ENCODE data around the gene IL18BP.

Gene IL18BP

DNA sequence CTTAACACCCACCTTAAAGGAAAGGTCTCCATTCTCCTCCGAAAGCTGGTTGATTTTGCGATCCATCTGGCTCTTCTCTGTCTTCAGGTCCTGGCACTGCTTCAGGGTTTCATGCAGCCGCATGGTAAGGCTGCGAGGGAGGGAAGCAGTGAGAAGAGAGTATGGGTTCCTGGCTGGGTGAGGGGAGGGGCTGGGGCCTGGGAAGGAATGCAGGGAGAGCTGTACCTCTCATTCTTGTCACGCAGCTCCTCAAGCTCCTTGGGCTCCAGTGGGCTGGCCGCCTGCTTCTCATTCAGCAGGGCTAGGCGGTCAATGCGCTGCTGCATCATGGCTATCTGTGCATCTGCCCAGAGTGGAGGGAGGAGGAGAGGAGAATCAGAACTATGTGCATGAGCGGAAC lies 19.5 kb downstream of the IL18BP start:
- TF ChIP-seq, protein P1, sequence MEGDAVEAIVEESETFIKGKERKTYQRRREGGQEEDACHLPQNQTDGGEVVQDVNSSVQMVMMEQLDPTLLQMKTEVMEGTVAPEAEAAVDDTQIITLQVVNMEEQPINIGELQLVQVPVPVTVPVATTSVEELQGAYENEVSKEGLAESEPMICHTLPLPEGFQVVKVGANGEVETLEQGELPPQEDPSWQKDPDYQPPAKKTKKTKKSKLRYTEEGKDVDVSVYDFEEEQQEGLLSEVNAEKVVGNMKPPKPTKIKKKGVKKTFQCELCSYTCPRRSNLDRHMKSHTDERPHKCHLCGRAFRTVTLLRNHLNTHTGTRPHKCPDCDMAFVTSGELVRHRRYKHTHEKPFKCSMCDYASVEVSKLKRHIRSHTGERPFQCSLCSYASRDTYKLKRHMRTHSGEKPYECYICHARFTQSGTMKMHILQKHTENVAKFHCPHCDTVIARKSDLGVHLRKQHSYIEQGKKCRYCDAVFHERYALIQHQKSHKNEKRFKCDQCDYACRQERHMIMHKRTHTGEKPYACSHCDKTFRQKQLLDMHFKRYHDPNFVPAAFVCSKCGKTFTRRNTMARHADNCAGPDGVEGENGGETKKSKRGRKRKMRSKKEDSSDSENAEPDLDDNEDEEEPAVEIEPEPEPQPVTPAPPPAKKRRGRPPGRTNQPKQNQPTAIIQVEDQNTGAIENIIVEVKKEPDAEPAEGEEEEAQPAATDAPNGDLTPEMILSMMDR (IDR thresholded peaks at IDR 0.05; ENCODE audit: insufficient read depth, low read depth, low read length, missing control alignments), result no peak
- H3K4me3 ChIP-seq (ENCODE audit: low read length), result no peak overlapping the region
- DNase-seq (ENCODE audit: low read depth), result no peak

DNA sequence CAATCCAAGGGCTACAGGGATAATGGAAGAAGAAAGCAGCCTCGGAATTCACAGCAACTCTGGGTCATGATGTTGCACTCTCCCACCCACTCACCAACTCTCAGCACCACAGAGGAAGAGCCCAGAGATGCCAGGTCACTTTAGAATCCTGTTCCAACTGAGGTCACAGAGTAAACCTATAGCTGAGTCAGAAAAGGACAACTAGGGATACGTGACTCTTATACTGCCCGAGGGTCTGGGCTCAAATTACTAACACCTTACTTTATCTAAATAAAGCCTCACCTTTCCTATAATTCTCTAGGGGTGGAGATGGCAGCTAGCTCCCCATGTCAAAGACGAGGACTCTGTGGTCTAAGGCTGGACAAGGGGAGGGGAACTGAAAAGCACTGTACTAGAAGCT lies 24.6 kb downstream of the IL18BP start:
- peak; percentile 34 for DNase-seq (ENCODE audit: low read depth)
- TF ChIP-seq, protein P1 (IDR thresholded peaks at IDR 0.05; ENCODE audit: insufficient read depth, low read depth, low read length, missing control alignments), result no peak
- H3K4me3 ChIP-seq (ENCODE audit: low read length), result no peak overlapping the region

DNA sequence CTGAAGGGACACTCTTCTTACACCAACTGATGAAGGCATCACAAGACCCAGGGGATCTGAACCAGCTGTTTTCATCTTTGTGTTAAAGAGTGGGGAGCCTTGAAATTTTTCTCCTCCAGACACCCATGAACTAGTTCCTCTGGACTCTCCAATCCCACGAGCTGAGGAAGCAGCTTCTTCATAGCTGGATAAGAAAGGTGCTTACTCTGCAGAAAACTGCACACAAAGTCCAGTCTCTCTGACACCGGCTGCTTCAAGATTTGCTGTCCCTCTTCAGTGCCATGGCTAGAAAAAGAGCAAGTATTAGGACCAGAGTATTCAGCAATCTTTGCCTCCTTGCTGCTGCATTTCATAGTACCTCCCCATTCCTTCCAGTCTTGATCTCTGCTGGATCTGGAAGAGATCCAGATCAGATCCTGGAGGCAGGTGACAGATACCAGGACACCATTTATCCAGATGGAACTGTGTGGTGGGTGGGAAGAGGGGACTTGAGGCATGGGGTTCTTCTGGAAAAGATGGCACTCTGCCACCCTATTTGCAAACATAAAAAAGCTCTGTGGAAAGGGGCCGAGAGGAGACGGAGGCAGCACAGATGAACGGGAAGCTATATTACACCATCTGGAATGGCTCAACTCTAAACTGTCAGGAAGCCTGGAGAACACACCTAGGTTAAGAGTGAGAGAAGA lies 25.5 kb downstream of the IL18BP start:
- no peak overlapping the region for H3K4me3 ChIP-seq (ENCODE audit: low read length)
- TF ChIP-seq, protein P1 (IDR thresholded peaks at IDR 0.05; ENCODE audit: insufficient read depth, low read depth, low read length, missing control alignments), result no peak
- DNase-seq (ENCODE audit: low read depth), result no peak

DNA sequence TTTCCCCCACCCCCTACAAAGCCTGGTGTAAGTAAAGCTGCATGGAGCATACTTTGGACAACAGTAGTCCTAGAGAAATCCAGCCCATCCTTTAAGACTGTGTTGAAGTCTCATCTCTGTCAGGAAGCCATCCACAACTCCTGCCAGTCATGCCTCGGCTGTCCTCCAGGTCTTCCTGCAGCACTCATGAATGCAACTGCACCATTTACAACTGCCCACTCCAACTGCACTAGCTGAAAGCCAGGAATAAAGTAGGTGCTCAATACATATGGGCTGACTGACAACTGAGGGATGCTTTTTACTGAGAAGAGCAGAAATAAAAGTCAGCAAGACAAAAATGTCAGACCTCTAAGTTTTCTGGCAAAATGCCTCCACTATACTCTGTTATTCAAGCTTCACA lies 27.4 kb downstream of the IL18BP start:
- DNase-seq (ENCODE audit: low read depth), result no peak
- TF ChIP-seq, protein P1 (IDR thresholded peaks at IDR 0.05; ENCODE audit: insufficient read depth, low read depth, low read length, missing control alignments), result no peak
- H3K4me3 ChIP-seq (ENCODE audit: low read length), result no peak overlapping the region

DNA sequence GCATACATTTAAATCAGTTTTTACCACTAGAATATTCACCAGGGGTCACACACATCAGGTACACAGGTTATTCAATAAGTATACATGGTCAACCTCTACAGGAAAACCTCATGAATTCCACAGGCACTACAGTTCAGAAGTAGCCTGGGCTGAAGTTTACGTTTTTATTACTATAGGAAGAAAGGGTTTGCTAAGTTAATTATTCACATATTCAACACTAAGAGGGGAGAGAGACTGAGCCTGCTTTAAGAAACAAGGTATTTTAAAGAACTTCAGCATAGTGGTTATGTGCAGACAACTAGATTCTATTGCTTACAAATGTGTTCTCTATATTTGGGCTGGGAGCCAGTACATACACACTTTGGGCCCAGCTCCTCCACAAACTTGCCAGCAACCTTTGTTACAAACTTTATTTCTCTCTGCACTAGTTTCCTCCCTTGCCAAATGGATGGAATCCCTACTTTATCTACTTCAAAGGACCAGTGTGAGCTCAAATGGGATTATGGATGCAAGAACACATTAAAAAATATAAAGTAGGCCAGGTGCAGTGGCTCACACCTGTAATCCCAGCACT lies 31.9 kb downstream of the IL18BP start:
- no peak for DNase-seq (ENCODE audit: low read depth)
- TF ChIP-seq, protein P1 (IDR thresholded peaks at IDR 0.05; ENCODE audit: insufficient read depth, low read depth, low read length, missing control alignments), result no peak
- H3K4me3 ChIP-seq (ENCODE audit: low read length), result no peak overlapping the region

DNA sequence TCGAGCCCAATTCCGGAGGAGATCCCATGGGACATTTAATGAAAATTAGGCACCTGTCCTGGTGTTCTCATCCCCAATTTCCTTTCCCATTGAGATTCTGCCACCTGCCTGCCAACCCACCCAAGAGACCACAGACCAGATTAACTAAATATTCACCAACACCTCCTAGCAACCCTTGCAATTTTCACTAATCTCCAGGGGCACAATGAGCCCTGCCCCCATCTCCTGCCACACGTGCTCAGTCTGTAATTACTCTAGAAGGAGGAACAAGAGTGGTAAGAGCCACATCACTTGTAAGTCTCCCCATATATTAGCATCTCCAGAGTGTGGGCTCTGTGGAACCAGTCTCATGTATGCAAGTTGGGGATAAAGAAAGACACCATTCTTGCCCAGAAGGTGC lies 38.0 kb downstream of the IL18BP start:
- no peak overlapping the region for H3K4me3 ChIP-seq (ENCODE audit: low read length)
- TF ChIP-seq, protein P1 (IDR thresholded peaks at IDR 0.05; ENCODE audit: insufficient read depth, low read depth, low read length, missing control alignments), result no peak
- DNase-seq (ENCODE audit: low read depth), result no peak

Data from epithelial cell of esophagus (primary cell).